Tibial artery (tissue), 4 donors: ENCODE measurements around the gene PEMT.
A peak's percentile ranks its signal among the peaks of the same experiment; 100 is the strongest.
"Not testable (repeated sequence)": the region's sequence is repeated elsewhere in the genome, so short reads cannot be mapped to it uniquely, and the experiment has no call there.

Source experiments
- DNase-seq, 2 donors: peaks; one replicate each; pipeline ENCODE4 v3.0.0-alpha.2; 2019
- H3K27ac ChIP-seq, 2 donors: fragments of 200-600 bp; sonication (generic) in 1 of 2; 1 replicate in 1 of 2; 2 replicates in 1 of 2; pipeline ENCODE4 v1.5.1; 2018 to 2019; ENCODE audit warnings: mild to moderate bottlenecking in 1 of 2
- H3K27me3 ChIP-seq, 2 donors: fragments of 200-600 bp; sonication (generic) in 1 of 2; one replicate each; pipeline versions ENCODE4 v1.5.1 to v1.6.0; 2016 to 2019
- H3K36me3 ChIP-seq, 3 donors: fragments of 200-600 bp; sonication (generic) in 2 of 3; one replicate each; pipeline ENCODE4 v1.5.1; 2016 to 2019; ENCODE audit warnings: mild to moderate bottlenecking in 2 of 3
- H3K4me1 ChIP-seq, 4 donors: fragments of 200-600 bp; sonication (generic) in 2 of 4; 1 replicate in 3 of 4; 2 replicates in 1 of 4; pipeline ENCODE4 v1.5.1; 2016 to 2019
- H3K4me3 ChIP-seq, 2 donors: fragments of 200-600 bp; sonication (generic) in 1 of 2; 1 replicate in 1 of 2; 2 replicates in 1 of 2; pipeline ENCODE4 v1.5.1; 2018 to 2019; ENCODE audit warnings: mild to moderate bottlenecking in 2 of 2
- H3K9me3 ChIP-seq, 3 donors: fragments of 200-600 bp; sonication (generic) in 1 of 3; one replicate each; pipeline ENCODE4 v1.5.1; 2016 to 2019
- CTCF ChIP-seq, 2 experiments: fragments of 200-600 bp in 1 of 2; fragments of 450-650 bp in 1 of 2; IDR thresholded peaks; one replicate each; pipeline ENCODE4 v1.5.1; 2017 to 2019; ENCODE audit warnings: antibody characterized with exemption in 2 of 2, mild to moderate bottlenecking in 1 of 2, moderate library complexity in 1 of 2
- intact Hi-C: fragments of 100-400 bp; cut with DNase I; formaldehyde crosslinking; loops from one replicate; pipeline ENCODE4 v1.15.0; 2023; ENCODE audit warnings: low total_unique reads

Gene PEMT

GRCh38 chr17:17591355-17592298, at the start of gene PEMT:
Gene PEMT (minus strand): TSS chr17:17591708. CDS start chr17:17591626, 82 bp downstream.
- TF ChIP-seq CTCF (IDR thresholded peaks at IDR 0.05) = no peak
- intact Hi-C loops = loop anchor here (5.0 to 10.0 kb wide), 2 partner anchors 94 to 283 kb away; partner anchors contain the start of gene RASD1
- Histone ChIP-seq H3K27ac (peak within 1 kb of the TSS; percentile 75 to 81), H3K36me3 (no peaks in the 10 kb centered on the region), H3K4me1 (peaks cover 0 to 27% (median 20%) of the 10 kb centered on the region in 4 donors), H3K27me3 (no peaks in the 10 kb centered on the region), H3K4me3 (peak within 1 kb of the TSS; percentile 62 to 69), H3K9me3 (no peaks in the 10 kb centered on the region)
- peak; percentile 98 for DNase-seq

GRCh38 chr17:17639661-17640270, 48.3 kb upstream of the PEMT start:
- H3K27ac ChIP-seq, DNase-seq, H3K9me3 ChIP-seq, H3K4me1 ChIP-seq, H3K36me3 ChIP-seq, H3K4me3 ChIP-seq: not testable (repeated sequence)
- intact Hi-C loops = loop anchor here (2.0 kb wide), 1 partner anchor 141 kb away; no protein-coding TSS in a partner anchor
- peaks cover 0 to 21% of the 10 kb centered on the region in 2 donors for H3K27me3 ChIP-seq

DNA sequence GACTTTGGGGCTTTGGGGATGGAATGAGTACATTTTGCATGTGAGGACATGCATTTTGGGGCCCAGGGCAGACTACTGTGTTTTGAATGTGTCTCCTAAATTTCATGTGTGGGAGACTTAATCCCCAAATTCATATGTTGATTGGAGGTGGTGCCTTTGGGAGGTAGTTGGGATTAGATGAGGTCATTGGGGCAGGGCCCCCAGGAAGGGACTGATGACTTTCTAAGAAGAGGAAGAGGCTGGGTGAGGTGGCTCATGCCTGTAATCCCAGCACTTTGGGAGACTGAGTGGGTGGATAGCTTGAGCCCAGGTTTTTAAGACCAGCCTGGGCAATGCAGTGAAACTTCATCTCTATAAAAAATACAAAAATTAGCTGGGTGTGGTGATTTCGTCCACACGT, 47.0 kb upstream of the PEMT start:
- Histone ChIP-seq H3K4me1 (no peaks in the 10 kb centered on the region), H3K27me3 (peaks cover 0 to 22% of the 10 kb centered on the region in 2 donors), H3K4me3 (no peak overlapping the region), H3K36me3 (no peaks in the 10 kb centered on the region), H3K9me3 (no peaks in the 10 kb centered on the region), H3K27ac (no peak overlapping the region)
- no peak for DNase-seq
- TF ChIP-seq CTCF (IDR thresholded peaks at IDR 0.05) = no peak
- intact Hi-C loops = no loop called here

DNA sequence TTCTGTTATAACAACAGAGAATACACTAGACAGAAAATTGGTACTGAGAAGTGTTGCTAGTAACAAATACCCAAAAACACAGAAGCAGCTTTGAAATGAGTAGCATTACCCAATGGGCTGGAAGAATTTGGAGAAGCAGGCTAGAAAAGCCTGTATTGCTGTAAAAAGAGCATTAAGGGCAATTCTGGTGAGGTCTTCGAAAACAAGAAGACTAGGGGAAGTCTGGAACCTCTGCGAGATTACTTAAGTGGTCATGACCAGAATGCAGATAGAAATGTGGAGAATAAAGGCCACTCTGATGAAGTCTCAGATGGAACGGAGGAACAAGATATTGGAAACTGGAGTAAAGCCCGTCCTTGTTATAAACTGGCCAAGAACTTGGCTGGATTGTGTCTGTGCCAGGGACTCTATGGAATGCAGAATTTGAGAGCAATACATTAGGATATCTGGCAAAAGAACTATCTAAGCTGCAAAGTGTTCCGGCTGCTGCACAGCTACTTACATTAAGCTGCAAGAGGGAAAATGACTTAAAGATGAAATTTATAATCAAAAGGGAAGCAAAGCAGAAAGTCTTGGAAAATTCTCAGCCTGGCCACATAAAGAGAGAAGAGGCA, 44.9 kb upstream of the PEMT start:
- Histone ChIP-seq H3K4me3 (no peak overlapping the region), H3K36me3 (no peaks in the 10 kb centered on the region), H3K27ac (no peak overlapping the region), H3K4me1 (no peaks in the 10 kb centered on the region), H3K27me3 (peaks cover 0 to 27% of the 10 kb centered on the region in 2 donors), H3K9me3 (no peaks in the 10 kb centered on the region)
- DNase-seq = no peak
- intact Hi-C loops = no loop called here
- no peak for TF ChIP-seq CTCF (IDR thresholded peaks at IDR 0.05)

GRCh38 chr17:17635537-17636271, 44.2 kb upstream of the PEMT start:
- H3K27me3 ChIP-seq = peaks cover 0 to 25% of the 10 kb centered on the region in 2 donors
- H3K4me1 ChIP-seq, DNase-seq, H3K9me3 ChIP-seq, H3K27ac ChIP-seq, intact Hi-C loops, H3K4me3 ChIP-seq, H3K36me3 ChIP-seq: not testable (repeated sequence)

DNA sequence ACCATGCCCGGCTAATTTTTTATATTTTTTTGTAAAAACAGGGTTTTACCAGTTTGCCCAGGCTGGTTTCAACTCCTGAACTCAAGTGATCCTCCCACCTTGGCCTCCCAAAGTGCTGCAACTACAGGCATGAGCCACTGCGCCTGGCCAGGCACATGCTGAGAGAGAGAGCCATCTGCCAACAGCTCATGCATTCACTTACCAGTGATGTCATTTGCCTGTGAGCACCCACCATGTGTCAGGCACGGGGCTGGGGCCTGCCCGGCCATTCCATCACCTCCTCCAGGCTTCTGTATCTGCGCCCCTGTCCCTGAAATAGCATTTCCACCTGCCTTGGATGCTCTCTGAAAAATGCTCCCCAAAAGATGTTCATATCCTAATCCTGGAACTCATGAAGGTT, 43.6 kb upstream of the PEMT start:
- Histone ChIP-seq H3K4me3 (no peak overlapping the region), H3K27ac (no peak overlapping the region), H3K4me1 (no peaks in the 10 kb centered on the region), H3K9me3 (no peaks in the 10 kb centered on the region), H3K27me3 (peaks cover 0 to 25% of the 10 kb centered on the region in 2 donors), H3K36me3 (no peaks in the 10 kb centered on the region)
- no peak for TF ChIP-seq CTCF (IDR thresholded peaks at IDR 0.05)
- DNase-seq = no peak
- intact Hi-C loops = no loop called here
